Rectal smooth muscle tissue (tissue), 1 donor: ENCODE data around the gene SCAF4.
"Not testable (repeated sequence)": the region's sequence is repeated elsewhere in the genome, so short reads cannot be mapped to it uniquely, and the experiment has no call there.

Experiments used
- H3K27ac ChIP-seq: one replicate; pipeline ENCODE4 v1.7.0; 2013; ENCODE audit warnings: low read depth, low read length, inconsistent platforms
- H3K27me3 ChIP-seq: one replicate; pipeline ENCODE4 v1.7.0; 2013; ENCODE audit warnings: low read length; ENCODE audit not compliant: control insufficient read depth, insufficient read depth
- H3K36me3 ChIP-seq: one replicate; pipeline ENCODE4 v1.7.0; 2013; ENCODE audit warnings: low read length; ENCODE audit not compliant: control insufficient read depth, insufficient read depth
- H3K4me1 ChIP-seq: one replicate; pipeline ENCODE4 v1.7.0; 2013; ENCODE audit warnings: low read length; ENCODE audit not compliant: control insufficient read depth, insufficient read depth
- H3K4me3 ChIP-seq: one replicate; pipeline ENCODE4 v1.7.0; 2013; ENCODE audit warnings: low read length
- H3K9ac ChIP-seq: one replicate; pipeline ENCODE4 v1.7.0; 2013; ENCODE audit warnings: low read length

Gene SCAF4

GRCh38 chr21:31755027-31755426 is 23.1 kb upstream of the SCAF4 start:
- H3K9ac ChIP-seq: no peak overlapping the region
- no peaks in the 10 kb centered on the region for H3K36me3 ChIP-seq
- H3K4me1 ChIP-seq: no peaks in the 10 kb centered on the region
- no peak overlapping the region for H3K27ac ChIP-seq
- H3K4me3 ChIP-seq: no peak overlapping the region
- no peaks in the 10 kb centered on the region for H3K27me3 ChIP-seq

GRCh38 chr21:31754708-31754960 is 22.7 kb upstream of the SCAF4 start:
- Histone ChIP-seq H3K9ac (no peak overlapping the region), H3K4me3 (no peak overlapping the region), H3K4me1 (no peaks in the 10 kb centered on the region), H3K36me3 (no peaks in the 10 kb centered on the region), H3K27ac (no peak overlapping the region), H3K27me3 (no peaks in the 10 kb centered on the region)

GRCh38 chr21:31753949-31754707 is 22.2 kb upstream of the SCAF4 start:
- Histone ChIP-seq H3K27me3 (no peaks in the 10 kb centered on the region), H3K4me1 (no peaks in the 10 kb centered on the region), H3K9ac (no peak overlapping the region), H3K36me3 (no peaks in the 10 kb centered on the region), H3K27ac (no peak overlapping the region), H3K4me3 (no peak overlapping the region)

GRCh38 chr21:31752967-31753366 is 21.0 kb upstream of the SCAF4 start:
- Histone ChIP-seq H3K27ac (no peak overlapping the region), H3K36me3 (no peaks in the 10 kb centered on the region), H3K4me3 (no peak overlapping the region), H3K4me1 (no peaks in the 10 kb centered on the region), H3K9ac (no peak overlapping the region), H3K27me3 (no peaks in the 10 kb centered on the region)

- Histone ChIP-seq H3K4me3 (no peak overlapping the region), H3K27me3 (no peaks in the 10 kb centered on the region), H3K36me3 (no peaks in the 10 kb centered on the region), H3K27ac (no peak overlapping the region), H3K9ac (no peak overlapping the region), H3K4me1 (no peaks in the 10 kb centered on the region)
These were observed 20.4 kb upstream of the SCAF4 start for GRCh38 chr21:31752352-31752751.

GRCh38 chr21:31750843-31751242 is 18.9 kb upstream of the SCAF4 start:
- H3K4me1 ChIP-seq: no peaks in the 10 kb centered on the region
- H3K4me3 ChIP-seq: no peak overlapping the region
- H3K9ac ChIP-seq: no peak overlapping the region

GRCh38 chr21:31744182-31744800 is 12.4 kb upstream of the SCAF4 start:
- no peak overlapping the region for H3K4me3 ChIP-seq
- no peaks in the 10 kb centered on the region for H3K27me3 ChIP-seq
- H3K9ac ChIP-seq: no peak overlapping the region
- no peaks in the 10 kb centered on the region for H3K36me3 ChIP-seq
- H3K4me1 ChIP-seq: no peaks in the 10 kb centered on the region
- H3K27ac ChIP-seq: no peak overlapping the region

More at GRCh38 chr21:31750843-31751242, 18.9 kb upstream of the SCAF4 start:
- Histone ChIP-seq H3K36me3 (no peaks in the 10 kb centered on the region), H3K27me3 (no peaks in the 10 kb centered on the region), H3K27ac (no peak overlapping the region)

GRCh38 chr21:31743712-31744111 is 11.8 kb upstream of the SCAF4 start:
- Histone ChIP-seq H3K27me3 (no peaks in the 10 kb centered on the region), H3K36me3 (no peaks in the 10 kb centered on the region), H3K4me3 (no peak overlapping the region), H3K9ac (no peak overlapping the region), H3K4me1 (no peaks in the 10 kb centered on the region), H3K27ac (no peak overlapping the region)

GRCh38 chr21:31741116-31741515 is 9.2 kb upstream of the SCAF4 start:
- Histone ChIP-seq H3K4me1 (no peaks in the 10 kb centered on the region), H3K27me3 (no peaks in the 10 kb centered on the region), H3K36me3 (no peaks in the 10 kb centered on the region), H3K4me3 (no peak overlapping the region), H3K9ac (no peak overlapping the region), H3K27ac (no peak overlapping the region)

GRCh38 chr21:31737586-31738397 is 5.9 kb upstream of the SCAF4 start:
- H3K9ac ChIP-seq, H3K36me3 ChIP-seq, H3K4me1 ChIP-seq, H3K4me3 ChIP-seq, H3K27me3 ChIP-seq, H3K27ac ChIP-seq: not testable (repeated sequence)

- Histone ChIP-seq H3K4me3 (no peak overlapping the region), H3K4me1 (peaks cover 7% of the 10 kb centered on the region)
These were observed 3.6 kb upstream of the SCAF4 start for GRCh38 chr21:31735511-31735992.

GRCh38 chr21:31733551-31734149 is 1.7 kb upstream of the SCAF4 start:
- Histone ChIP-seq H3K36me3 (no peaks in the 10 kb centered on the region), H3K27ac (peak overlapping the region; percentile 83), H3K9ac (no peak overlapping the region), H3K4me3 (no peak overlapping the region), H3K4me1 (peaks cover 17% of the 10 kb centered on the region), H3K27me3 (no peaks in the 10 kb centered on the region)

More at GRCh38 chr21:31735511-31735992, 3.6 kb upstream of the SCAF4 start:
- Histone ChIP-seq H3K9ac (no peak overlapping the region), H3K36me3 (no peaks in the 10 kb centered on the region), H3K27me3 (no peaks in the 10 kb centered on the region), H3K27ac (no peak overlapping the region)
